RWPE2 (cell line): ENCODE data around the gene DCT.
"Not testable (repeated sequence)": the region's sequence is repeated elsewhere in the genome, so short reads cannot be mapped to it uniquely, and the experiment has no call there.

Source experiments
- ATAC-seq: fragments of 200-7000 bp; cut with Tn5 transposase; 3 replicates; pipeline ENCODE4 v1.9.1; 2021; ENCODE audit warnings: low read depth
- DNase-seq: peaks from one replicate; pipeline ENCODE4 v3.0.0-alpha.2; 2020; ENCODE audit warnings: low spot score
- H3K27ac ChIP-seq: fragments of 450-650 bp; 2 replicates; pipeline ENCODE4 v1.5.1; 2017; ENCODE audit warnings: mild to moderate bottlenecking; ENCODE audit not compliant: poor library complexity, severe bottlenecking
- H3K27me3 ChIP-seq: fragments of 250-450 bp; sonication (Bioruptor Pico); 2 replicates; pipeline ENCODE4 v1.5.1; 2021; ENCODE audit warnings: mild to moderate bottlenecking, moderate library complexity; ENCODE audit not compliant: insufficient read depth, poor library complexity, severe bottlenecking
- H3K36me3 ChIP-seq: fragments of 250-450 bp; sonication (Bioruptor Pico); 2 replicates; pipeline ENCODE4 v1.5.1; 2020; ENCODE audit warnings: low read depth, mild to moderate bottlenecking, moderate library complexity
- H3K4me1 ChIP-seq: fragments of 250-450 bp; sonication (Bioruptor Pico); 2 replicates; pipeline ENCODE4 v1.5.1; 2021; ENCODE audit warnings: mild to moderate bottlenecking, moderate library complexity; ENCODE audit not compliant: insufficient read depth, poor library complexity, severe bottlenecking
- H3K4me3 ChIP-seq: fragments of 250-450 bp; sonication (Bioruptor Pico); 2 replicates; pipeline ENCODE4 v1.5.1; 2021; ENCODE audit warnings: mild to moderate bottlenecking, moderate library complexity; ENCODE audit not compliant: severe bottlenecking
- H3K9me3 ChIP-seq: fragments of 250-450 bp; sonication (Bioruptor Pico); 2 replicates; pipeline ENCODE4 v1.5.1; 2021; ENCODE audit warnings: mild to moderate bottlenecking, moderate library complexity; ENCODE audit not compliant: severe bottlenecking
- TF ChIP-seq, protein P1 (sequence below): fragments of 450-650 bp; IDR thresholded peaks from one replicate; pipeline ENCODE4 v1.5.1; 2017; ENCODE audit warnings: mild to moderate bottlenecking, moderate library complexity; ENCODE audit not compliant: poor library complexity, severe bottlenecking

DCT gene

GRCh38 chr13:94479616-94480015 lies at the start of gene DCT:
Gene DCT (minus strand): TSS chr13:94479682. CDS start chr13:94479255, 427 bp downstream.
- DNase-seq: no peak
- no peaks in the 10 kb centered on the region for H3K4me1 ChIP-seq
- no peak within 1 kb of the TSS for H3K27ac ChIP-seq

DNA sequence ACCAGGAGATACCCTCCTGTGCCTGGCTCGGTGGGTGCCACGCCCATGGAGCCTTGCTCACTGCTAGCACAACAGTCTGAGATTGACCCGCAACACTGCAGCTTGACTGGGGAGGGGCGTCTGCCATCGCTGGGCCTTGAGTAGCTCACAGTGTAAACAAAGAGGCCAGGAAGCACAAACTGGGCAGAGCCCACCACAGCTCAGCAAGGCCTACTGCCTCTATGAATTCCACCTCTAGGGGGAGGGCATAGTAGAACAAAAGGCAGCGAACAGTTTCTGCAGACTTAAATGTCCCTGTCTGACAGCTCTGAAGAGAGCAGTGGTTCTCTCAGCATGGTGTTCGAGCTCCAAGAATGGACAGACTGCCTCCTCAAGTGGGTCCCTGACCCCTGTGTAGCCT lies 47.5 kb upstream of the DCT start:
- H3K27me3 ChIP-seq: peaks cover 17% of the 10 kb centered on the region
- H3K27ac ChIP-seq, H3K4me3 ChIP-seq, H3K36me3 ChIP-seq, ATAC-seq, H3K9me3 ChIP-seq, DNase-seq, H3K4me1 ChIP-seq: not testable (repeated sequence)

More at GRCh38 chr13:94479616-94480015, at the start of gene DCT:
- H3K27me3 ChIP-seq: no peaks in the 10 kb centered on the region
- no peak for ATAC-seq
- H3K9me3 ChIP-seq: no peaks in the 10 kb centered on the region
- H3K4me3 ChIP-seq: no peak within 1 kb of the TSS
- TF ChIP-seq, protein P1, sequence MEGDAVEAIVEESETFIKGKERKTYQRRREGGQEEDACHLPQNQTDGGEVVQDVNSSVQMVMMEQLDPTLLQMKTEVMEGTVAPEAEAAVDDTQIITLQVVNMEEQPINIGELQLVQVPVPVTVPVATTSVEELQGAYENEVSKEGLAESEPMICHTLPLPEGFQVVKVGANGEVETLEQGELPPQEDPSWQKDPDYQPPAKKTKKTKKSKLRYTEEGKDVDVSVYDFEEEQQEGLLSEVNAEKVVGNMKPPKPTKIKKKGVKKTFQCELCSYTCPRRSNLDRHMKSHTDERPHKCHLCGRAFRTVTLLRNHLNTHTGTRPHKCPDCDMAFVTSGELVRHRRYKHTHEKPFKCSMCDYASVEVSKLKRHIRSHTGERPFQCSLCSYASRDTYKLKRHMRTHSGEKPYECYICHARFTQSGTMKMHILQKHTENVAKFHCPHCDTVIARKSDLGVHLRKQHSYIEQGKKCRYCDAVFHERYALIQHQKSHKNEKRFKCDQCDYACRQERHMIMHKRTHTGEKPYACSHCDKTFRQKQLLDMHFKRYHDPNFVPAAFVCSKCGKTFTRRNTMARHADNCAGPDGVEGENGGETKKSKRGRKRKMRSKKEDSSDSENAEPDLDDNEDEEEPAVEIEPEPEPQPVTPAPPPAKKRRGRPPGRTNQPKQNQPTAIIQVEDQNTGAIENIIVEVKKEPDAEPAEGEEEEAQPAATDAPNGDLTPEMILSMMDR: no peak
- no peaks in the 10 kb centered on the region for H3K36me3 ChIP-seq

GRCh38 chr13:94525781-94526180 lies 46.3 kb upstream of the DCT start:
- DNase-seq (no peak), ATAC-seq (no peak)
- TF ChIP-seq, protein P1: no peak
- no peak overlapping the region for H3K27ac ChIP-seq
- H3K4me3 ChIP-seq: no peak overlapping the region
- no peaks in the 10 kb centered on the region for H3K4me1 ChIP-seq
- peaks cover 17% of the 10 kb centered on the region for H3K27me3 ChIP-seq
- H3K36me3 ChIP-seq: no peaks in the 10 kb centered on the region
- no peaks in the 10 kb centered on the region for H3K9me3 ChIP-seq

GRCh38 chr13:94524407-94524806 lies 44.9 kb upstream of the DCT start:
- Histone ChIP-seq H3K27ac (no peak overlapping the region), H3K36me3 (no peaks in the 10 kb centered on the region), H3K27me3 (peaks cover 16% of the 10 kb centered on the region), H3K9me3 (no peaks in the 10 kb centered on the region), H3K4me1 (no peaks in the 10 kb centered on the region), H3K4me3 (no peak overlapping the region)
- TF ChIP-seq, protein P1: no peak
- DNase-seq (no peak), ATAC-seq (no peak)

GRCh38 chr13:94520001-94520400 lies 40.5 kb upstream of the DCT start:
- no peak for DNase-seq
- ATAC-seq: no peak
- Histone ChIP-seq H3K9me3 (no peaks in the 10 kb centered on the region), H3K27me3 (no peaks in the 10 kb centered on the region), H3K27ac (no peak overlapping the region), H3K4me1 (no peaks in the 10 kb centered on the region), H3K4me3 (no peak overlapping the region), H3K36me3 (no peaks in the 10 kb centered on the region)
- TF ChIP-seq, protein P1: no peak
